ENCODE data around the gene ZC3H10. TPM values are rescaled to one million over a fixed set of nuclear protein-coding genes. Genes with fewer than 3 reads are reported as not detected.

ZC3H10 gene
- total and polyA plus RNA-seq, 2 donors (not counting 3 experiments of a cell fraction or from before 2014, with no cell fraction given): 2.6 to 10.1 TPM

DNA sequence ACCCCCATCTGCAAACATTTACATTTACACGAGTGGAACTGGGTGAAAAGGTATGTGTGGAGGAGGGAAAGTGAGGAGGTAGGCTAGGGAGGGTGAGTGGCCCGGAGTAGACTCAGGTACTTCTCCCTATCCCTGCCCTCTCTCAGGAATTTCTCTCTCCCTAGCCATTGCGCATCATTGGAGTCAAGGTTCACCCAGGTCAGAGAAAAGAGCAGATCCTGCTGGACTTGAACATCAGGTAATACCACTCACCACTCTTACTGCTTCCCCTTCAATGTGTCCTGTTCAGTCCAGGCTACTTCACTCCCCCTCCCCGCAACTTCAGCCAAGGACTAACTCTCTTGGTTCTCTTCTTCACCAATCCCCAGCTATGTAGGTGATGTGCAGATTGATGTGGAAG is 12.8 kb downstream of the ZC3H10 start:
- Histone ChIP-seq H3K9me1 (replicated peaks; ENCODE audit: control insufficient read depth, extremely low read depth, insufficient read depth, low read length) (no peaks in the 10 kb centered on the region), H3K79me2 (ENCODE audit: control insufficient read depth, insufficient read depth, low read length) (peaks cover 19% of the 10 kb centered on the region), H3K4me2 (ENCODE audit: insufficient read depth, low read length) (no peak overlapping the region), H3K27ac (ENCODE audit: insufficient read depth, low read depth, low read length) (no peak overlapping the region), H3K9ac (replicated peaks; ENCODE audit: extremely low read depth, insufficient read depth, low read length) (no peak overlapping the region), H4K20me1 (replicated peaks; ENCODE audit: control insufficient read depth, extremely low read depth, insufficient read depth, low read length) (no peaks in the 10 kb centered on the region), H3K27me3 (ENCODE audit: control insufficient read depth in 2 of 2, insufficient read depth in 2 of 2, low read length in 2 of 2) (no peaks in the 10 kb centered on the region), H3K4me3 (replicated peaks in 1 of 3; ENCODE audit: insufficient read depth in 1 of 3, low read depth in 1 of 3, low read length in 3 of 3) (no peak overlapping the region), H3K36me3 (ENCODE audit: control insufficient read depth in 2 of 2, extremely low read depth in 1 of 2, insufficient read depth in 2 of 2, low read length in 2 of 2) (peaks cover 9 to 33% of the 10 kb centered on the region in 2 experiments), H3K9me3 (replicated peaks; ENCODE audit: control insufficient read depth, insufficient read depth, low read length) (no peaks in the 10 kb centered on the region), H2AFZ (ENCODE audit: low read depth, low read length) (no peak overlapping the region), H3K4me1 (ENCODE audit: control insufficient read depth, extremely low read depth, insufficient read depth, low read length) (peaks cover 22% of the 10 kb centered on the region)
- POLR2A ChIA-PET: interaction anchor here (0.5 kb wide), 1 partner anchor 31 kb away, joined by 3 read pairs; no protein-coding TSS in a partner anchor
- dilution Hi-C loops (cut with MboI; ENCODE audit: extremely low pct_ligation_motif_present, low sequenced_read_pairs) (no loop called here), intact Hi-C loops (cut with micrococcal nuclease) (no loop called here)
- BruUV-seq (replicated peaks): no TSS peak
- no peak for DNase-seq (ENCODE audit: low read depth, low spot score)
- CTCF ChIA-PET: no interaction called here
- TF ChIP-seq FOS (IDR thresholded peaks at IDR 0.05; ENCODE audit: borderline replicate concordance, insufficient read depth, low read length) (no peak), MYC (IDR thresholded peaks at IDR 0.05; ENCODE audit: low read depth, low read length) (no peak), POLR2A (IDR thresholded peaks at IDR 0.05; ENCODE audit: low read depth, low read length) (no peak), POLR2AphosphoS5 (IDR thresholded peaks at IDR 0.05; ENCODE audit: insufficient read depth, low read depth, low read length) (no peak), GATA2 (IDR thresholded peaks at IDR 0.05; ENCODE audit: insufficient read depth, insufficient read length, low read depth, low read length) (no peak), EZH2 (IDR thresholded peaks at IDR 0.05; ENCODE audit: borderline replicate concordance, low read depth, low read length, severe bottlenecking) (no peak), JUN (IDR thresholded peaks at IDR 0.05; ENCODE audit: borderline replicate concordance, insufficient read depth, insufficient read length, low read depth) (no peak)
- TF ChIP-seq, protein P1, sequence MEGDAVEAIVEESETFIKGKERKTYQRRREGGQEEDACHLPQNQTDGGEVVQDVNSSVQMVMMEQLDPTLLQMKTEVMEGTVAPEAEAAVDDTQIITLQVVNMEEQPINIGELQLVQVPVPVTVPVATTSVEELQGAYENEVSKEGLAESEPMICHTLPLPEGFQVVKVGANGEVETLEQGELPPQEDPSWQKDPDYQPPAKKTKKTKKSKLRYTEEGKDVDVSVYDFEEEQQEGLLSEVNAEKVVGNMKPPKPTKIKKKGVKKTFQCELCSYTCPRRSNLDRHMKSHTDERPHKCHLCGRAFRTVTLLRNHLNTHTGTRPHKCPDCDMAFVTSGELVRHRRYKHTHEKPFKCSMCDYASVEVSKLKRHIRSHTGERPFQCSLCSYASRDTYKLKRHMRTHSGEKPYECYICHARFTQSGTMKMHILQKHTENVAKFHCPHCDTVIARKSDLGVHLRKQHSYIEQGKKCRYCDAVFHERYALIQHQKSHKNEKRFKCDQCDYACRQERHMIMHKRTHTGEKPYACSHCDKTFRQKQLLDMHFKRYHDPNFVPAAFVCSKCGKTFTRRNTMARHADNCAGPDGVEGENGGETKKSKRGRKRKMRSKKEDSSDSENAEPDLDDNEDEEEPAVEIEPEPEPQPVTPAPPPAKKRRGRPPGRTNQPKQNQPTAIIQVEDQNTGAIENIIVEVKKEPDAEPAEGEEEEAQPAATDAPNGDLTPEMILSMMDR (IDR thresholded peaks at IDR 0.05; ENCODE audit: extremely low read depth in 1 of 2, insufficient read depth in 1 of 2, low read depth in 1 of 2, low read length in 2 of 2): no peak
- TF ChIP-seq, protein P2, sequence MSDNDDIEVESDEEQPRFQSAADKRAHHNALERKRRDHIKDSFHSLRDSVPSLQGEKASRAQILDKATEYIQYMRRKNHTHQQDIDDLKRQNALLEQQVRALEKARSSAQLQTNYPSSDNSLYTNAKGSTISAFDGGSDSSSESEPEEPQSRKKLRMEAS (IDR thresholded peaks at IDR 0.05; ENCODE audit: insufficient read depth, insufficient read length): no peak
- no peak for FAIRE-seq

Data from endothelial cell of umbilical vein (primary cell).